K562 (cell line): Measurements from ENCODE around the gene CNTN6. TPM values are rescaled to one million over a fixed set of nuclear protein-coding genes. Genes with fewer than 3 reads are reported as not detected.

ENCODE experiments used
- ATAC-seq: fragments of 200-7000 bp; cut with Tn5 transposase; 3 replicates; pipeline ENCODE4 v1.9.1; 2020; ENCODE audit warnings: moderate library complexity
- BruUV-seq: library from RNA; stranded (reverse); fragments of 400-500 nt; replicated peaks from 2 replicates; lab custom pipeline; 2021; lab: Mats Ljungman, UMichigan
- CTCF ChIA-PET: fragments of 300-600 bp; formaldehyde crosslinking; extraction: SDS; loops from one replicate; lab custom pipeline; 2021; ENCODE audit warnings: low intra/inter-chr PET ratio; lab: Yijun Ruan, JAX
- POLR2A ChIA-PET: fragments of 300-600, 350-650 bp; sonication (Branson Sonifier 250); formaldehyde crosslinking; extraction: SDS; loops from one replicate; lab custom pipeline; 2021; ENCODE audit warnings: antibody characterized with exemption, inconsistent platforms; lab: Yijun Ruan, JAX
- DNase-seq, 4 experiments: peaks; one replicate each; pipeline versions ENCODE4 v3.0.0 to v3.0.0-alpha.2; 2011 to 2018; ENCODE audit warnings: low spot score in 3 of 4, mixed read lengths in 3 of 4; ENCODE audit errors: extremely low read depth in 1 of 4
- FAIRE-seq: peaks from 2 replicates; lab custom pipeline; 2011; peaks lifted over from hg19 to GRCh38; lab: Jason Lieb, UNC
- H2AFZ ChIP-seq: 2 replicates; pipeline ENCODE4 v1.6.0; 2011; ENCODE audit warnings: low read depth, low read length, control low read depth, inconsistent platforms
- H3K27ac ChIP-seq: fragments of 200-600 bp; 3 replicates; pipeline ENCODE4 v1.8.0; 2011; ENCODE audit warnings: low read depth, mild to moderate bottlenecking, control low read depth, inconsistent platforms, low read length, moderate library complexity, mixed read lengths; ENCODE audit errors: extremely low read depth
- H3K27me3 ChIP-seq, 2 experiments: fragments of 300-600 bp in 1 of 2; 2 replicates in 1 of 2; 3 replicates in 1 of 2; pipeline versions ENCODE4 v1.6.0 to v1.8.0; 2011; ENCODE audit warnings: inconsistent platforms in 2 of 2, low read length in 2 of 2, mild to moderate bottlenecking in 1 of 2, mixed read lengths in 1 of 2, moderate library complexity in 1 of 2; ENCODE audit not compliant: control insufficient read depth in 2 of 2, insufficient read depth in 2 of 2
- H3K36me3 ChIP-seq: fragments of 300-600 bp; 3 replicates; pipeline ENCODE4 v1.8.0; 2011; ENCODE audit warnings: mild to moderate bottlenecking, low read length, inconsistent platforms; ENCODE audit not compliant: control insufficient read depth, insufficient read depth
- H3K4me1 ChIP-seq, 2 experiments: fragments of 200-600 bp in 1 of 2; replicated peaks in 1 of 2; 2 replicates in 1 of 2; 3 replicates in 1 of 2; pipeline versions ENCODE4 v1.5.1 to v1.8.0; 2011; ENCODE audit warnings: inconsistent platforms in 2 of 2, low read length in 2 of 2, mild to moderate bottlenecking in 1 of 2, mixed read lengths in 1 of 2, moderate library complexity in 1 of 2; ENCODE audit not compliant: control insufficient read depth in 2 of 2, insufficient read depth in 2 of 2
- H3K4me2 ChIP-seq: 2 replicates; pipeline ENCODE4 v1.6.1; 2011; ENCODE audit warnings: low read length, control low read depth, inconsistent platforms, mixed read lengths; ENCODE audit not compliant: insufficient read depth
- H3K4me3 ChIP-seq: fragments of 200-600 bp; sonication (generic), shearing (Covaris generic); 2 replicates; pipeline ENCODE4 v1.5.1; 2016; ENCODE audit warnings: control low read depth, inconsistent platforms
- H3K79me2 ChIP-seq: fragments of 200-600 bp; 3 replicates; pipeline ENCODE4 v1.8.0; 2011; ENCODE audit warnings: low read length, inconsistent platforms; ENCODE audit not compliant: control insufficient read depth, insufficient read depth
- H3K9ac ChIP-seq, 2 experiments: 2 replicates each; pipeline versions ENCODE4 v1.6.0 to v1.6.1; 2011; ENCODE audit warnings: low read depth in 2 of 2, low read length in 2 of 2, control low read depth in 1 of 2, inconsistent platforms in 1 of 2, mild to moderate bottlenecking in 1 of 2, mixed read lengths in 1 of 2; ENCODE audit not compliant: insufficient read depth in 1 of 2
- H3K9me1 ChIP-seq: one replicate; pipeline ENCODE4 v1.6.0; 2011; ENCODE audit warnings: inconsistent platforms, mild to moderate bottlenecking, low read length, moderate library complexity; ENCODE audit not compliant: control insufficient read depth, insufficient read depth
- H3K9me3 ChIP-seq: replicated peaks from 2 replicates; pipeline ENCODE4 v1.5.1; 2011; ENCODE audit warnings: low read depth, low read length, inconsistent platforms; ENCODE audit not compliant: control insufficient read depth, insufficient read depth
- H4K20me1 ChIP-seq: replicated peaks from 2 replicates; pipeline ENCODE4 v1.6.1; 2011; ENCODE audit warnings: low read length, inconsistent platforms, mixed read lengths; ENCODE audit not compliant: control insufficient read depth, insufficient read depth
- BCOR ChIP-seq: fragments of 450-650 bp; IDR thresholded peaks from 2 replicates; pipeline ENCODE4 v1.6.1; 2016
- C11orf30 ChIP-seq: fragments of 450-650 bp; IDR thresholded peaks from 2 replicates; pipeline ENCODE4 v1.6.1; 2016; ENCODE audit warnings: low read depth, mild to moderate bottlenecking
- DNMT1 ChIP-seq: fragments of 450-650 bp; IDR thresholded peaks from 2 replicates; pipeline ENCODE4 v1.6.1; 2016; ENCODE audit warnings: antibody characterized with exemption, mild to moderate bottlenecking
- FOS ChIP-seq: IDR thresholded peaks from 3 replicates; pipeline ENCODE4 v1.6.1; 2011; ENCODE audit not compliant: insufficient read length; ENCODE audit errors: extremely low read depth
- HNRNPK ChIP-seq: fragments of 200-400 bp; formaldehyde crosslinking; IDR thresholded peaks from one replicate; pipeline ENCODE4 v1.6.1; 2018; ENCODE audit warnings: mild to moderate bottlenecking, low read depth, low read length; ENCODE audit not compliant: poor library complexity, severe bottlenecking
- MXD1 ChIP-seq: fragments of 250-450 bp; sonication (Bioruptor Pico); IDR thresholded peaks from 2 replicates; pipeline ENCODE4 v1.8.0; 2021; ENCODE audit warnings: borderline replicate concordance, mild to moderate bottlenecking, moderate library complexity; ENCODE audit not compliant: poor library complexity, severe bottlenecking
- POLR2H ChIP-seq: IDR thresholded peaks from 2 replicates; pipeline ENCODE4 v1.6.1; 2016; ENCODE audit warnings: missing genetic modification characterization, low read depth, mild to moderate bottlenecking, control low read depth, missing compliant biosample characterization, moderate library complexity
- PRMT5 ChIP-seq: sonication (generic); formaldehyde crosslinking; IDR thresholded peaks from 2 replicates; pipeline ENCODE4 v1.5.0; 2020; ENCODE audit warnings: missing genetic modification reagents
- SMAD2 ChIP-seq: fragments of 150-350 bp; IDR thresholded peaks from 2 replicates; pipeline ENCODE4 v1.6.1; 2014; ENCODE audit warnings: low read depth, mild to moderate bottlenecking, low read length
- TAL1 ChIP-seq: fragments of 450-650 bp; IDR thresholded peaks from 2 replicates; pipeline ENCODE4 v1.6.1; 2016; ENCODE audit warnings: mild to moderate bottlenecking
- YY1 ChIP-seq, 3 experiments: IDR thresholded peaks; 2 replicates each; pipeline ENCODE4 v1.6.1; 2011; ENCODE audit warnings: low read length in 2 of 3, mild to moderate bottlenecking in 2 of 3, moderate library complexity in 2 of 3, borderline replicate concordance in 1 of 3, control low read depth in 1 of 3, low read depth in 1 of 3; ENCODE audit not compliant: insufficient read depth in 3 of 3, insufficient replicate concordance in 2 of 3, control insufficient read depth in 1 of 3, insufficient read length in 1 of 3; ENCODE audit errors: extremely low read depth in 1 of 3
- ZNF592 ChIP-seq: fragments of 450-650 bp; IDR thresholded peaks from 2 replicates; pipeline ENCODE4 v1.6.1; 2017; ENCODE audit warnings: antibody characterized with exemption, mild to moderate bottlenecking
- WGBS: fragments of 100-300 bp; shearing (Covaris generic); methylation state at CpG from one replicate; pipeline ENCODE4 v1.1.6; 2016; ENCODE audit warnings: low coverage, mixed read lengths; ENCODE audit not compliant: insufficient coverage; ENCODE audit errors: missing lambda C conversion rate; 5-methylcytosine and 5-hydroxymethylcytosine counted together
- in situ Hi-C: fragments of 300-500 bp; cut with MboI; formaldehyde crosslinking; loops from 4 replicates; pipeline ENCODE4 v1.15.0; 2018; ENCODE audit warnings: inconsistent platforms, mixed read lengths
- intact Hi-C: fragments of 100-400 bp; cut with micrococcal nuclease; formaldehyde crosslinking; loops from 2 replicates; pipeline ENCODE4 v1.14.2; 2022
- polyA plus RNA-seq, 8 experiments: library from polyadenylated mRNA; depleted of rRNA in 4 of 8; stranded (reverse) in 5 of 8; unstranded in 3 of 8; fragments of >200 nt; fragmentation: Nextera tagmentation in 2 of 8; fragmentation: Illumina TruSeq in 1 of 8; extraction: Ambion mirVana in 2 of 8; extraction: Trizol in 1 of 8; gene quantifications; 2 replicates each; pipeline versions ENCODE4 v1.2.1 to v1.2.3, GENCODE V29; 2011 to 2014; ENCODE audit warnings: inconsistent platforms in 1 of 8, missing spikeins in 1 of 8
- total RNA-seq, 7 experiments: library from RNA; depleted of rRNA in 6 of 7; stranded (reverse); fragments of >200 nt in 6 of 7; fragmentation: Illumina TruSeq in 2 of 7; extraction: Trizol in 2 of 7; gene quantifications; 2 replicates each; pipeline versions ENCODE4 v1.2.1 to v1.2.3, GENCODE V29; 2011 to 2021; ENCODE audit warnings: low replicate concordance in 1 of 7
- TF ChIP-seq, protein P1 (sequence below), 2 experiments: fragments of 450-650 bp; IDR thresholded peaks; 2 replicates each; pipeline ENCODE4 v1.6.1; 2016
- TF ChIP-seq, protein P2 (sequence below), 3 experiments: fragments of 200-800 bp in 1 of 3; sonication (Bioruptor generic) in 1 of 3; sonication (generic) in 1 of 3; formaldehyde crosslinking in 1 of 3; IDR thresholded peaks; 2 replicates each; pipeline versions ENCODE4 v1.6.1 to v1.8.0; 2016 to 2022; ENCODE audit warnings: mild to moderate bottlenecking in 2 of 3, missing compliant biosample characterization in 2 of 3, missing genetic modification characterization in 2 of 3, missing genetic modification reagents in 1 of 3

The CNTN6 gene
- total and polyA plus RNA-seq, 9 of the 15 experiments (the other 6 are each of a cell fraction or from before 2014, with no cell fraction given): not detected

- Histone ChIP-seq H3K9ac (no peak overlapping the region), H4K20me1 (no peaks in the 10 kb centered on the region), H3K27me3 (no peaks in the 10 kb centered on the region), H2AFZ (no peak overlapping the region), H3K27ac (no peak overlapping the region), H3K36me3 (no peaks in the 10 kb centered on the region), H3K4me3 (no peak overlapping the region), H3K79me2 (no peaks in the 10 kb centered on the region), H3K9me1 (no peaks in the 10 kb centered on the region), H3K9me3 (no peaks in the 10 kb centered on the region; the same call in 1 of the 2 replicates), H3K4me1 (no peaks in the 10 kb centered on the region), H3K4me2 (no peak overlapping the region)
- BruUV-seq: no TSS peak
- ChIA-PET POLR2A (no interaction called here), CTCF (no interaction called here)
- FAIRE-seq (no peak), ATAC-seq (no peak), DNase-seq (no peak)
- 2% methylated on average over 4 of the region's 4 CpGs for WGBS
- intact Hi-C loops: no loop called here
- in situ Hi-C loops: no loop called here
- TF ChIP-seq HNRNPK (no peak), ZNF592 (no peak), SMAD2 (no peak), DNMT1 (no peak), FOS (no peak), POLR2H (tag) (no peak), YY1 (IDR thresholded peaks at IDR 0.05; ENCODE audit: borderline replicate concordance in 1 of 3, control insufficient read depth in 1 of 3, extremely low read depth in 1 of 3, insufficient read depth in 3 of 3, insufficient read length in 1 of 3, insufficient replicate concordance in 2 of 3, low read depth in 1 of 3, low read length in 2 of 3) (no peak), MXD1 (CRISPR knock-in tag) (no peak), BCOR (no peak), PRMT5 (no peak), C11orf30 (no peak), TAL1 (no peak)
- TF ChIP-seq, protein P1, sequence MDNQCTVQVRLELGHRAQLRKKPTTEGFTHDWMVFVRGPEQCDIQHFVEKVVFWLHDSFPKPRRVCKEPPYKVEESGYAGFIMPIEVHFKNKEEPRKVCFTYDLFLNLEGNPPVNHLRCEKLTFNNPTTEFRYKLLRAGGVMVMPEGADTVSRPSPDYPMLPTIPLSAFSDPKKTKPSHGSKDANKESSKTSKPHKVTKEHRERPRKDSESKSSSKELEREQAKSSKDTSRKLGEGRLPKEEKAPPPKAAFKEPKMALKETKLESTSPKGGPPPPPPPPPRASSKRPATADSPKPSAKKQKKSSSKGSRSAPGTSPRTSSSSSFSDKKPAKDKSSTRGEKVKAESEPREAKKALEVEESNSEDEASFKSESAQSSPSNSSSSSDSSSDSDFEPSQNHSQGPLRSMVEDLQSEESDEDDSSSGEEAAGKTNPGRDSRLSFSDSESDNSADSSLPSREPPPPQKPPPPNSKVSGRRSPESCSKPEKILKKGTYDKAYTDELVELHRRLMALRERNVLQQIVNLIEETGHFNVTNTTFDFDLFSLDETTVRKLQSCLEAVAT (IDR thresholded peaks at IDR 0.05): no peak
- TF ChIP-seq, protein P2, sequence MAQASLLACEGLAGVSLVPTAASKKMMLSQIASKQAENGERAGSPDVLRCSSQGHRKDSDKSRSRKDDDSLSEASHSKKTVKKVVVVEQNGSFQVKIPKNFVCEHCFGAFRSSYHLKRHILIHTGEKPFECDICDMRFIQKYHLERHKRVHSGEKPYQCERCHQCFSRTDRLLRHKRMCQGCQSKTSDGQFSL (CRISPR knock-in tag; IDR thresholded peaks at IDR 0.05): no peak
- TF ChIP-seq, protein P2 (tag; IDR thresholded peaks at IDR 0.05): no peak
Observed at GRCh38 chr3:1272546-1273265, 179.9 kb downstream of the CNTN6 start.
